Peyer's patch (tissue), 4 donors: ENCODE results near the gene FYB1. TPM values are rescaled to one million over a fixed set of nuclear protein-coding genes. Genes with fewer than 3 reads are reported as not detected.
A peak's percentile ranks its signal among the peaks of the same experiment; 100 is the strongest.

ENCODE experiments used
- DNase-seq, 3 donors: peaks; one replicate each; pipeline ENCODE4 v3.0.0-alpha.2; 2017 to 2019
- H3K27ac ChIP-seq, 4 donors: fragments of 200-600 bp; sonication (generic); one replicate each; pipeline ENCODE4 v1.5.1; 2016 to 2019
- H3K27me3 ChIP-seq, 2 donors: fragments of 200-600 bp; sonication (generic); one replicate each; pipeline ENCODE4 v1.5.1; 2019
- H3K36me3 ChIP-seq, 3 donors: fragments of 200-600 bp; sonication (generic); one replicate each; pipeline ENCODE4 v1.5.1; 2016 to 2019
- H3K4me1 ChIP-seq, 4 donors: fragments of 200-600 bp; sonication (generic); one replicate each; pipeline ENCODE4 v1.5.1; 2016 to 2019
- H3K4me3 ChIP-seq, 4 donors: fragments of 200-600 bp; sonication (generic); 1 replicate in 3 of 4; 2 replicates in 1 of 4; pipeline ENCODE4 v1.5.1; 2016 to 2019; ENCODE audit warnings: mild to moderate bottlenecking in 1 of 4
- H3K9me3 ChIP-seq, 4 donors: fragments of 200-600 bp; sonication (generic); one replicate each; pipeline ENCODE4 v1.5.1; 2016 to 2019; ENCODE audit warnings: mild to moderate bottlenecking in 1 of 4
- CTCF ChIP-seq, 6 experiments: fragments of 450-650 bp in 4 of 6; fragments of 200-600 bp in 2 of 6; sonication (generic) in 1 of 6; IDR thresholded peaks; one replicate each; pipeline ENCODE4 v1.5.1; 2017 to 2019; ENCODE audit warnings: antibody characterized with exemption in 6 of 6, mild to moderate bottlenecking in 3 of 6, moderate library complexity in 1 of 6
- POLR2A ChIP-seq, 2 donors: fragments of 450-650 bp; IDR thresholded peaks; one replicate each; pipeline ENCODE4 v1.5.1; 2017; ENCODE audit warnings: antibody characterized with exemption in 2 of 2, mild to moderate bottlenecking in 2 of 2, moderate library complexity in 2 of 2
- total RNA-seq, 4 donors: library from RNA; depleted of rRNA; stranded (reverse); fragments of >200 nt; gene quantifications; one replicate each; pipeline ENCODE4 v1.1.0, GENCODE V29; 2016

The FYB1 gene
- total RNA-seq, 4 donors from 2014 or later = 12.1 to 184 (median 17.6) TPM

- no peaks in the 10 kb centered on the region for H3K9me3 ChIP-seq
- no peaks in the 10 kb centered on the region for H3K36me3 ChIP-seq
- TF ChIP-seq CTCF (IDR thresholded peaks at IDR 0.05) = no peak
- no peak for TF ChIP-seq POLR2A (IDR thresholded peaks at IDR 0.05)
- H3K4me1 ChIP-seq = no peaks in the 10 kb centered on the region
- peak overlapping the region in 1 of 4 donors; percentile 55 for H3K27ac ChIP-seq
- DNase-seq = peak in 2 of 3 donors; percentile 56 to 61
- H3K27me3 ChIP-seq = no peaks in the 10 kb centered on the region
- H3K4me3 ChIP-seq = no peak overlapping the region
Observed at GRCh38 chr5:39164016-39164415, 55.3 kb downstream of the FYB1 start.

- Histone ChIP-seq H3K4me1 (peaks cover 0 to 5% (median 2%) of the 10 kb centered on the region in 4 donors), H3K9me3 (no peaks in the 10 kb centered on the region), H3K27me3 (no peaks in the 10 kb centered on the region), H3K36me3 (no peaks in the 10 kb centered on the region), H3K27ac (no peak overlapping the region), H3K4me3 (no peak overlapping the region)
- no peak for DNase-seq
- no peak for TF ChIP-seq CTCF (IDR thresholded peaks at IDR 0.05)
- TF ChIP-seq POLR2A (IDR thresholded peaks at IDR 0.05) = no peak
Observed at GRCh38 chr5:39161578-39161977, 57.8 kb downstream of the FYB1 start.

- Histone ChIP-seq H3K9me3 (no peaks in the 10 kb centered on the region), H3K27ac (peak overlapping the region in 1 of 4 donors; percentile 27), H3K27me3 (no peaks in the 10 kb centered on the region), H3K4me1 (peaks cover 0 to 5% (median 2%) of the 10 kb centered on the region in 4 donors), H3K4me3 (no peak overlapping the region), H3K36me3 (no peaks in the 10 kb centered on the region)
- no peak for DNase-seq
- TF ChIP-seq POLR2A (IDR thresholded peaks at IDR 0.05) (no peak), CTCF (IDR thresholded peaks at IDR 0.05) (no peak)
Observed at GRCh38 chr5:39160576-39161213, 58.7 kb downstream of the FYB1 start.

- no peaks in the 10 kb centered on the region for H3K36me3 ChIP-seq
- H3K9me3 ChIP-seq = no peaks in the 10 kb centered on the region
- TF ChIP-seq POLR2A (IDR thresholded peaks at IDR 0.05) (no peak), CTCF (IDR thresholded peaks at IDR 0.05) (no peak)
- DNase-seq = no peak
- H3K27ac ChIP-seq = peak overlapping the region in 1 of 4 donors; percentile 27
- H3K4me3 ChIP-seq = no peak overlapping the region
- H3K4me1 ChIP-seq = peaks cover 0 to 5% (median 2%) of the 10 kb centered on the region in 4 donors
- no peaks in the 10 kb centered on the region for H3K27me3 ChIP-seq
Observed at GRCh38 chr5:39159811-39160490, 59.4 kb downstream of the FYB1 start.

GRCh38 chr5:39158786-39159185, 60.6 kb downstream of the FYB1 start:
- Histone ChIP-seq H3K4me1 (peaks cover 0 to 5% (median 2%) of the 10 kb centered on the region in 4 donors), H3K27me3 (no peaks in the 10 kb centered on the region), H3K36me3 (no peaks in the 10 kb centered on the region), H3K4me3 (no peak overlapping the region), H3K27ac (no peak overlapping the region), H3K9me3 (no peaks in the 10 kb centered on the region)
- TF ChIP-seq POLR2A (IDR thresholded peaks at IDR 0.05) (no peak), CTCF (IDR thresholded peaks at IDR 0.05) (no peak)
- no peak for DNase-seq
